SH-SY5Y (cell line): ENCODE results near the gene PIK3AP1.

Experiments
- GATA2 ChIP-seq: IDR thresholded peaks from 2 replicates; pipeline ENCODE4 v1.6.1; 2011; ENCODE audit warnings: mild to moderate bottlenecking, low read depth, low read length
- GATA3 ChIP-seq: IDR thresholded peaks from 2 replicates; pipeline ENCODE4 v1.6.1; 2011; ENCODE audit warnings: low read depth, mild to moderate bottlenecking, low read length, moderate library complexity

DNA sequence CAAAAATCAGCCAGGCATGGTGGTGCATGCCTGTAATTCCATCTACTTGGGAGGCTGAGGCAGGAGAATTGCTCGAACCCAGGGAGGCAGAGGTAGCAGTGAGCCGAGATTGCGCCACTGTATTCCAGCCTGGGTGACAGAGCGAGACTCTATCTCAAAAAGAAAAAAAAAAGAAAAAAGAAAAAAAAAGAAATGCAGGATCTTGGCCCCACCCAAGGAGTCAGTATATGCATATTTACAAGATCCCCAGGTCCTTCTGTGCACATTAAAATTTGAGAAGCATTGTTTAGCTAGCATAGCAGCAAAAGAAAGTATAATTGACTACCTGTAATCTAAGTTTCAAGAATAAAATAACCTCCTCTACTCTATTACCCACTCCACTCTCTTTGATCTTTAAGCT is 15.8 kb downstream of the PIK3AP1 start:
- TF ChIP-seq GATA2 (no peak), GATA3 (no peak)
